Measurements from ENCODE around the gene DLGAP4. TPM values are rescaled to one million over a fixed set of nuclear protein-coding genes. Genes with fewer than 3 reads are reported as not detected.
"Not testable (repeated sequence)": the region's sequence is repeated elsewhere in the genome, so short reads cannot be mapped to it uniquely, and the experiment has no call there.

DLGAP4 gene
- total RNA-seq, 1 donor from 2014 or later = 99.1 TPM

DNA sequence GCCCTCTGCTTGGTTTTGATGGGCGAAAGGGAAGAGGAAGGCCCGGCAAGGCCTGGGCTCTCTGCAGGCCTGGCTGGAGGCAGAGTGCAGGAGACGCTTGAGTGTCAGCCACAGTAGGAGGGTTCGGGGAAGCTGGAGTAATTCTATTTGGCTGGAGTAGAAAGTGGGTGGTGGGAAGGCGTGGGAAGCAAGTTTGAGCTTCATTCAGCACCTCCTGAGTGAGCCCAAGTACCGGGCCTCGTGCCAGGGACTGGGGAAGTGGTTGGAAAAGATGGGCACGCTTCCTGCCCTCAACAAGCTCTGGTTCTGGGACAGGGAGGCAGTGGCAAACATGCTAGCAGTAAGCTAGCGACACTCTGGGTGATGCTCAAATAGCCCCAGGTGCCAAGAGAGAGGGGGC lies 72.5 kb downstream of the DLGAP4 start:
- H3K27ac Mint-ChIP-seq = no peak overlapping the region
- no peaks in the 10 kb centered on the region for H3K4me1 Mint-ChIP-seq
- H3K27me3 Mint-ChIP-seq (ENCODE audit: low read depth) = peaks cover 39% of the 10 kb centered on the region
- TF ChIP-seq, protein P1, sequence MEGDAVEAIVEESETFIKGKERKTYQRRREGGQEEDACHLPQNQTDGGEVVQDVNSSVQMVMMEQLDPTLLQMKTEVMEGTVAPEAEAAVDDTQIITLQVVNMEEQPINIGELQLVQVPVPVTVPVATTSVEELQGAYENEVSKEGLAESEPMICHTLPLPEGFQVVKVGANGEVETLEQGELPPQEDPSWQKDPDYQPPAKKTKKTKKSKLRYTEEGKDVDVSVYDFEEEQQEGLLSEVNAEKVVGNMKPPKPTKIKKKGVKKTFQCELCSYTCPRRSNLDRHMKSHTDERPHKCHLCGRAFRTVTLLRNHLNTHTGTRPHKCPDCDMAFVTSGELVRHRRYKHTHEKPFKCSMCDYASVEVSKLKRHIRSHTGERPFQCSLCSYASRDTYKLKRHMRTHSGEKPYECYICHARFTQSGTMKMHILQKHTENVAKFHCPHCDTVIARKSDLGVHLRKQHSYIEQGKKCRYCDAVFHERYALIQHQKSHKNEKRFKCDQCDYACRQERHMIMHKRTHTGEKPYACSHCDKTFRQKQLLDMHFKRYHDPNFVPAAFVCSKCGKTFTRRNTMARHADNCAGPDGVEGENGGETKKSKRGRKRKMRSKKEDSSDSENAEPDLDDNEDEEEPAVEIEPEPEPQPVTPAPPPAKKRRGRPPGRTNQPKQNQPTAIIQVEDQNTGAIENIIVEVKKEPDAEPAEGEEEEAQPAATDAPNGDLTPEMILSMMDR (IDR thresholded peaks at IDR 0.05; ENCODE audit: unreplicated experiment) = no peak
- no peaks in the 10 kb centered on the region for H3K36me3 Mint-ChIP-seq
- DNase-seq (ENCODE audit: low spot score in 2 of 2, unreplicated experiment in 2 of 2) = no peak
- H3K9me3 Mint-ChIP-seq = no peaks in the 10 kb centered on the region
- no peak overlapping the region for H3K4me3 Mint-ChIP-seq

DNA sequence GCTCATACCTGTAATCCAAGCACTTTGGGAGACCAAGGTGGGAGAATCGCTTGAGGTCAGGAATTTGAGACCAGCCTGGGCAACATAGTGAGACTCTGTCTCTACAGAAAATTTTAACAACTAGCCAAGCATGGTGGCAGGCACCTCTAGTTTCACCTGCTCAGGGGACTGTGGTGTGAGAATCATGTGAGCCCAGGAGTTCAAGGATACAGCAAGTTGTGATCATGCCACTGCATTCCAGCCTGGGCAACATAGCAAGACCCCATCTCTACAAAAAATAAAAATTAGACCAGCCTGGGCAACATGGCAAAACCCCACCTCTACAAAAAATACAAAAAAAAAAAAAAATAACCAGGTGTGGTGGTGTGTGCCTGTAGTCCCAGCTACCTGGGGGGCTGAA lies 73.8 kb downstream of the DLGAP4 start:
- not testable (repeated sequence) for H3K27ac Mint-ChIP-seq; H3K4me3 Mint-ChIP-seq; H3K9me3 Mint-ChIP-seq; DNase-seq (ENCODE audit: low spot score in 2 of 2, unreplicated experiment in 2 of 2); H3K36me3 Mint-ChIP-seq; H3K4me1 Mint-ChIP-seq
- peaks cover 35% of the 10 kb centered on the region for H3K27me3 Mint-ChIP-seq (ENCODE audit: low read depth)

DNA sequence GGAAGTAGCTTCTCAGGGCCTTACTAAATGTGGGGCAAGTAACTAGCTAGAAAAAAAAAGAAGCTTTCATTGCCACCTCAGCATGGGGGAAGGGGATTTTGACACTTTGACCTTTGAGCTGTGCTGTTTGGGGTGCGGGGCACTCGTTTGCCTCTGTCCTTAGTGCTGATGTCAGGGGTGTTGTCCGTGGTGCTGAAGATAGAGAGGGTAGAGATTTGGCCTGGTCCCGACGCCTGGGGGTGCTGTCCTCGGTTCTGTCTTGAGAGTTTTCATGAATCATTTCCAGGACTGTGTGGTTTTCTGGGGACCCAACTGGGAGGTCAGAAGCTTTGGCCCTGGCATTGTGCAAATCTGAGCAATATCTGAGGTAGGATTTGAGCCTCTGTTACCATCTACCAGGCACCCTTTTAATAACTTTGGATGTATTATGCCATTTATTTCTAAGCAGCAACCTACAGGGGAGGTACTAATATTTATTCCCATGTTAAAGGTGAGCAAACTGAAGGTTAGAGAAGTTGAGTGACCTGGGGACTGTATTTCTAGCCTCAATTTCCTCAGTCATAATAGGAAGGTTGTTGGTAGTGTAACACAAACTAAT lies 78.0 kb downstream of the DLGAP4 start:
- TF ChIP-seq, protein P1 (IDR thresholded peaks at IDR 0.05; ENCODE audit: unreplicated experiment) = no peak
- Mint-ChIP-seq H3K4me3 (no peak overlapping the region), H3K9me3 (no peaks in the 10 kb centered on the region), H3K27ac (no peak overlapping the region), H3K36me3 (no peaks in the 10 kb centered on the region), H3K4me1 (no peaks in the 10 kb centered on the region), H3K27me3 (ENCODE audit: low read depth) (peaks cover 23% of the 10 kb centered on the region)
- peak in 1 of 2 experiments; percentile 69 for DNase-seq (ENCODE audit: low spot score in 2 of 2, unreplicated experiment in 2 of 2)

DNA sequence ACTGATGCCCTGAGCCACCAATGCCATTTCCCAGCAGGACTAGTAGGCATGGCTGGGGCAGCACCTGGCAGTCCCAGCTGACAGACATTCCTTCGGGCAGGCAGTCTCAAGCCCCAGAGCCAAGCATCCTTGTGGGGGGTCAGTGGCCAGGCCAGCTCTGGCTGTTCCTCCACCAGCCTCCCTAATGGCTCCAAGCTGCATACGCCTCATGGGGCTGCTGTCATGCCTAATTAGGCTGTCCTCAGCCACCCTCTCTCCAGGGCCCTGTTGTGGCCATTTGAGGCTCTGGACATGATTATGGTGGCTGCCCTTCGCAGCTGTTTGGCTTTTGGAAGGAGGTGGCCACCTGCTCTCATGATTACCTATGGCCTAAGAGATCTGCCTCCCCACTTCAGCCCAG lies 79.4 kb downstream of the DLGAP4 start:
- Mint-ChIP-seq H3K36me3 (no peaks in the 10 kb centered on the region), H3K9me3 (no peaks in the 10 kb centered on the region), H3K27ac (no peak overlapping the region), H3K4me1 (no peaks in the 10 kb centered on the region), H3K4me3 (no peak overlapping the region), H3K27me3 (ENCODE audit: low read depth) (peaks cover 19% of the 10 kb centered on the region)
- TF ChIP-seq, protein P1 (IDR thresholded peaks at IDR 0.05; ENCODE audit: unreplicated experiment) = no peak
- DNase-seq (ENCODE audit: low spot score in 2 of 2, unreplicated experiment in 2 of 2) = no peak

DNA sequence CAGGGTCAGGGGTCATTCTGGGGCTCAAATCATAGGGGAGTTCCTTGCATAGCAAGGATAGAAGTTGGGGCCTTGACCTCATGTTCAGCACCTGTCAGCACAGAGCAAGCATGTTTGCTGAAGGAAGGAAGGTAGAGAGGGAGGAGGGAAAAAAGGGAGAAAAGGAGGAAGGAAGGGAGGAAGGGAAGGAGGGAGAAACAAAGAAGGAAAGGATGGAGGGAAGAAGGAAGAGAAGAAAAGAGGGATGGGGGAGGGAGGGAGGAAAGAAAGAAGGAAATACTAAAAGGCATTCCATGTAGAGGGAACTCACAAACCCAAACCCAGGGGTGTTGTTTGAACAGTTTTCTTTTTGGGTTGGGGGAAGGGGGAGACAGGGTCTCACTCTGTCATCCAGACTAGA lies 80.1 kb downstream of the DLGAP4 start:
- DNase-seq (ENCODE audit: low spot score in 2 of 2, unreplicated experiment in 2 of 2) = no peak
- H3K9me3 Mint-ChIP-seq = no peaks in the 10 kb centered on the region
- H3K27me3 Mint-ChIP-seq (ENCODE audit: low read depth) = peaks cover 21% of the 10 kb centered on the region
- H3K4me1 Mint-ChIP-seq = no peaks in the 10 kb centered on the region
- TF ChIP-seq, protein P1 (IDR thresholded peaks at IDR 0.05; ENCODE audit: unreplicated experiment) = no peak
- no peaks in the 10 kb centered on the region for H3K36me3 Mint-ChIP-seq
- H3K4me3 Mint-ChIP-seq = no peak overlapping the region
- H3K27ac Mint-ChIP-seq = no peak overlapping the region

DNA sequence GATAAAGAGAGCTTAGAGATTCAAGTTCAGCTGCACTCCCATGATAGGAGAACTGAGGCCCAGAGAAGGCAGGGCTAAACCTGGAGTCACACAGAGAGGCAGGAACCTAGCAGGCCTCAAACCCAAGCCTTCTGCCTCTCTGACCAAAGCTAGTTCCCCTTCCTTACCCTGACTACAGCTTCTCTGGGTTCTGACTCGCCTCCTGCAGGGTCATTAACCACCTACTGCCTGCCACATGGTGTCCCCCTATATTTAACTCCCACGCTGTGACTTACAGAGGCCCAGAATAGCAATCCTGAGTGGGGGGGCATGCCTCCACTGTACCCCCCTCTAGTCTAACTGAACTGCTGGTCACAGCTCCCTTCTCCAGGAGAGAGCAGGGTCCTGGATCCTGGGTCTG lies 84.1 kb downstream of the DLGAP4 start:
- H3K4me3 Mint-ChIP-seq = no peak overlapping the region
- no peak overlapping the region for H3K27ac Mint-ChIP-seq
- H3K36me3 Mint-ChIP-seq = no peaks in the 10 kb centered on the region
- H3K4me1 Mint-ChIP-seq = no peaks in the 10 kb centered on the region
- DNase-seq (ENCODE audit: low spot score in 2 of 2, unreplicated experiment in 2 of 2) = no peak
- H3K27me3 Mint-ChIP-seq (ENCODE audit: low read depth) = peaks cover 28% of the 10 kb centered on the region
- TF ChIP-seq, protein P1 (IDR thresholded peaks at IDR 0.05; ENCODE audit: unreplicated experiment) = no peak
- no peaks in the 10 kb centered on the region for H3K9me3 Mint-ChIP-seq

Measured in mesothelial cell of epicardium (in vitro differentiated cells).